Colon (tissue), 2 donors: ENCODE data around the gene SMAD1.
"Not testable (repeated sequence)": the region's sequence is repeated elsewhere in the genome, so short reads cannot be mapped to it uniquely, and the experiment has no call there.

Experiments
- FAIRE-seq: peaks from 2 replicates; lab custom pipeline; 2012; peaks lifted over from hg19 to GRCh38; lab: Jason Lieb, UNC
- donor health status: control.
- donor health status: control.

The SMAD1 gene

DNA sequence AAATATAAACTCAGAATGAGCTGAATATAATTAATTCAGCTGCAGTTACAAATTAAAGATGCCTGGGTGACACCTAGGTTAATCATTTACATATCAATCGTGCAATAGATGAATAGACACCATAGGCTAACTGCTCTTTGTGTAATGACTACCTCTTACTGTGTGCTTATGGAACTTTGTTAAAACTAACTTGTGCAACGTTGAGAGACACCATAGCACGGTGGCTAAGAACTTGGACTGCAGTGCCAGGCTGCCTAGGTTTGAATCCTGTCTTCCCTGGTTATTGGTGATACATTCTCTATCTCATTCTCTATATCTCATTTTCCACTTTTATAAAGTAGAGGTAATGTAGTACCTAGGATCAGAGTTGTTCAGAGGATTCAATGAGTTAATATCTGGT is 46.9 kb downstream of the SMAD1 start:
- FAIRE-seq, result no peak

DNA sequence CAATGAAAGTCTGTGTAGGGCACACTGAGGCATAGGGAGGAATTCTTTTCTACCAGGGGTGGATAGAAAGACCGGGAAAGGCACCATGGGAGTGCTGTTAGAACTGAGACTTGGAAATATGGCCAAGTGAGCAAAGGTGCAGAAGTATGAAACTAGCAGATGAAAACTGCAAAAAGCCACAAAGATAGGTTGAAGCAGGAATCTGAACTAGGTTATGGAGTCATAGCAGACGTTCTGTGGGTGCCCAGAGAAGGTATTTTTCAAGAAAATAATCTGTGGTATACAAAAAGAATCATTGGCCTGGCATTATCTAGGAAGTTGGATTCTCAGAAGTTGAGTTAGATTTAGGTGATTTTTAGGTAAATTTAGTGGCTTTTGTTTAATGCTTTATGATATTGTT is 48.5 kb downstream of the SMAD1 start:
- no peak for FAIRE-seq

DNA sequence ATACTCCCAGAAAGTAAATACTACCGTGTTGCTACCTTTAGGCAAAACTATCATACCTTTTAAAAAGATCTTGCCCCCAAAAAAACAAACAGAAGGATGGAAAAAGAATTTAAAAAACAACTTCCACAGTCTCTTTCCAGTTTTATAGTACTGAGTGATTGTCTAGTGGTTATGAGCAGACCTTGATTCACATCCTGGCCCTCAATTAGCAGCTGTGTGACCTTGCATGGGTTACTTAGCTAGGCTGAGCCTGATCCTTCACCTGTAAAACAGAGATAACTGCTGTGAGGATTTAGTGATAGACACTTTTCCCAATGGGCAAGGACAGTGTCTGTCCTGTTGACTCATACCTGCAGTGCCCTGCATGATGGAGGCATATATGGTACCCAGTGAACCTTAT is 49.0 kb downstream of the SMAD1 start:
- no peak for FAIRE-seq

GRCh38 chr4:145531223-145531622 is 49.6 kb downstream of the SMAD1 start:
- FAIRE-seq, result no peak

- FAIRE-seq, result no peak
These were observed 50.2 kb downstream of the SMAD1 start for GRCh38 chr4:145531859-145532258.

DNA sequence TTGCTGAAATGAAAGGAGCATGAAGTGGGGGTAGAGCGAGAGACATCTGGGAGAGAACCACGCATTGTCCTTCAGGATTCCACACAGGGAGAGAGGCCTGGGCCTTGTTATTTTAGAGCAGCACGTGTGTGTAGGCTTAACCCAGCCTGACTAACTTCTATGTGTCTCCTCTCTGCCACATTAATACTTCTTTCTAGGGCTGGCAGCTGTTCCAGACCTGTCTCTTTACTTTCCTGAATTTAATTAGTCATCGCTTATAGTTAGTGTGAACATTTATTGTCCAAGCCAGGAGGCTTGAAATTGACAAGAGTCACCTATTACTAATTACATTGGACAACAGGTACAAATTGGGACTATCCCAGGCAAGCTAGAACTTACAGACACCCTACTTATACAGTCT is 51.3 kb downstream of the SMAD1 start:
- no peak for FAIRE-seq

DNA sequence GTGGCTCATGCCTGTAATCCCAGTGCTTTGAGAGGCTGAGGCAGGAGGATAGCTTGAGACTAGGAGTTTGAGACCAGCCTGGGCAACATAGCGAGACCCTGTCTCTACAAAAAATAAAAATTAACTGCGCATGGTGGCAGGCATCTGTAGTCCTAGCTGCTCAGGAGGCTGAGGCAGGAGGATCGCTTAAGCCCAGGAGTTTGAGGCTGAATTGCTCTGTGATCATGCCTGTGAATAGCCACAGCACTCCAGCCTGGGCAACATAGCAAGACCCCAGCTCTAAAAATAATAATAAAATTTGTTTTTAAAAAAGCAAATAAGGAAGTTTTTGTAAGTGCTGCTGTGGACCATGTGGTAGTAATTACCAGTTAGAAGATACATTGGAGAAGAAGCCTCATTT is 51.8 kb downstream of the SMAD1 start:
- FAIRE-seq, result not testable (repeated sequence)

GRCh38 chr4:145533961-145534360 is 52.3 kb downstream of the SMAD1 start:
- no peak for FAIRE-seq

DNA sequence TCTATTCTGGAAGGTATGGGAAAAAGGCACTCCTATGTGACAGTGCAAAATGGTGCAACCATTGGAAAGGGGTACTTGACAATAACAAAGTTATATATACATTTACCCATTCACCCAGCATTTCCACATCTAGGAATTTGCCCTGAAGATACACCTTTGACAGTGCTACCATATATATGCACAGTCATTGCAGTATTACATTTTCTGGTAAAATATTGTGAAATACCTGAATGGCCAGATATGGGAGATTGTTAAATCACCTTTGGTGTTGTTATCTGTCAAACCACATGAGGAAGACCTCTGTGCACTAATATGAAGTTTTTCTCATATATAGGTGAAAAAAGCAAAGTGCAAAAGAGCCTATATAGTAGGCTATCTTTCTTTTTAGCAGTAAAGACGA is 53.5 kb downstream of the SMAD1 start:
- FAIRE-seq, result no peak

GRCh38 chr4:145536044-145536443 is 54.4 kb downstream of the SMAD1 start:
- no peak for FAIRE-seq

GRCh38 chr4:145538596-145538995 is 56.9 kb downstream of the SMAD1 start:
- no peak for FAIRE-seq

DNA sequence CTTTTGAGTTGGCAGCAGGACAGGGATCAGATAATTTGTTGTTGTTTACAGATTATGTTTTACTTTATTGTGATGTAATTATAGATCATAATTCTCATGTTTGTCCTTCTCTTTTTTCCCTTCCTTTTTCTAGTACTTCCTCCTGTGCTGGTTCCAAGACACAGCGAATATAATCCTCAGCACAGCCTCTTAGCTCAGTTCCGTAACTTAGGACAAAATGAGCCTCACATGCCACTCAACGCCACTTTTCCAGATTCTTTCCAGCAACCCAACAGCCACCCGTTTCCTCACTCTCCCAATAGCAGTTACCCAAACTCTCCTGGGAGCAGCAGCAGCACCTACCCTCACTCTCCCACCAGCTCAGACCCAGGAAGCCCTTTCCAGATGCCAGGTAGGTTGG is 58.0 kb downstream of the SMAD1 start:
- no peak for FAIRE-seq

- FAIRE-seq, result no peak
These were observed 58.6 kb downstream of the SMAD1 start for GRCh38 chr4:145540235-145540634.

- no peak for FAIRE-seq
These were observed 59.7 kb downstream of the SMAD1 start for GRCh38 chr4:145541346-145541745.

GRCh38 chr4:145545031-145545430 is 63.4 kb downstream of the SMAD1 start:
- no peak for FAIRE-seq

GRCh38 chr4:145545538-145546174 is 64.0 kb downstream of the SMAD1 start:
- no peak for FAIRE-seq

DNA sequence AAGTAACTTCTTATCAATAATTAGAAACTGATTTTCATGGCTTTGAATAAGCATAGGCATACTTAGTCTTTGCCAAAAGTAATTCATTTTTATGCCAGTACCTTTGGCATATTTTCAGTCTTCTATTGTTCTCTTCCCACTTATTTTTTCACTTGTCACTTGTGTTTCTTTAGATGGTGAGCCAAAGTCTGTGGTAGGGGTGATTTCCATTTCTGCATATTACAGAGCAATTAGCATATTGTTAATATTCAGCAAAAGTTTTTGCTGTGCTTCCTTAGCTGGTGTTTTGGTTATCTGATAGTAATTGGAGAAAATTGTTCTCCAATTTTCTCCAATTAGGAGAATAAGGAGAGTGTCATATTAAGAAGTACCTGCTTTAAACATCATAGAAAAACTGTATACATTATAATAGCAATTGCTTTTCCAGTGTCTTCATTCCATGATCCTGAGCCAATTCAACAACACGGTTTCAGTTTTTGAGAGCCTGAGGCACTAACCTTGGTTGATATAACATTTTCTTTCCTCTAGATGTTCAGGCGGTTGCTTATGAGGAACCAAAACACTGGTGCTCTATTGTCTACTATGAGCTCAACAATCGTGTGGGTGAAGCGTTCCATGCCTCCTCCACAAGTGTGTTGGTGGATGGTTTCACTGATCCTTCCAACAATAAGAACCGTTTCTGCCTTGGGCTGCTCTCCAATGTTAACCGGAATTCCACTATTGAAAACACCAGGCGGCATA is 64.7 kb downstream of the SMAD1 start:
- FAIRE-seq, result no peak

DNA sequence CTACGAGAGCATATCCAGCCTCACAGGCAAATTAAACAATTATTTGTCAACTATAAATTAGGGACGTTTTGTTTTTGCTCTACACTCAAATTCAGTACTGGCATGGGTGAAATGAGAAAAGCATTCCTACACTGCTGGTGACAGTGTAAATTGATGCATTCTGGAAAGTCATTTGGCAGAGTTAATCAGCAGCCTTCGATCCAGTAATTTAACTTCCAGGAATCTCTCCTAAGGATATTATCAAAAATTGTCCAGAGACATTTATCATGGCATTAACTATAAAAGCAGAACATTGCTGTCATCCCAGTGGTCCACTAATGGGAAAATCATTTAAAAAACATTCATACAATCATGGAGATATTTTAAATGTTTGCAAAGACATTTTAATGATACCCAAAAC is 70.0 kb downstream of the SMAD1 start:
- FAIRE-seq, result no peak

GRCh38 chr4:145552181-145552822 is 70.6 kb downstream of the SMAD1 start:
- no peak for FAIRE-seq

DNA sequence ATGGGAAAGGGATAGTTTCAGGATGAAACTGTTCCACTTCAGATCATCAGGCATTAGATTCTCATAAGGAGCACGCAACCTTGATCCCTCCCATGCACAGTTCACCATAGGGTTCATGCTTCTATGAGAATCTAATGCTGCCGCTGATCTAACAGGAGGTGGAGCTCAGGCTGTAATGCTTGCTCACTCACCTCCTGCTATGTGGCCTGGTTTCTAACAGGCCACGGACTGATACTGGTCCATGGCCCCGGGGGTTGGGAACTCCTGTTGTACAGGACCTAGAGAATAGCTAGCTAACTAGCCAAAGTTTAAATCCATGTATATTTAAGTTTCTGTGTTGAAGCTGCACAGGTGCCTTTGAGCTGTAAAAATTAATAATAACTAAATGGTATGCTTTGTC is 71.7 kb downstream of the SMAD1 start:
- FAIRE-seq, result no peak

DNA sequence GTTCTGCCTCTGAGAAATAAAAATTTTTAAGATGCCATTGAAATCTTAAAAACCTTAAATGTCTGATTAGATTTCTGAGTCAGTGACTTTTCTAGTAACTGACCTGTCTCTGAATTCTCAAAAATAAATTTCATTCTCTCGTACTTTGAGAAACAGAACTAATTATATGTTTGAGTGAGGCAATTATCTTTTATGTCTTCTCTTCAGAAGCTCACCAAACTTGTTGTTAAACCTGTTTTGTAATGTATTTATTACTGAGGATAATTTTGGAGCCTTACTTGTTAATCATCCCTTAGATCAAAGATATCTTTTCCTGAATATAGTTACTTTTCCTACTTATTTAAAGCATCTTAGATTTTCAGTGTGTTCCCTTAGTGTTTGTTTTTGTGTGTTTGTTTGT is 73.0 kb downstream of the SMAD1 start:
- no peak for FAIRE-seq

DNA sequence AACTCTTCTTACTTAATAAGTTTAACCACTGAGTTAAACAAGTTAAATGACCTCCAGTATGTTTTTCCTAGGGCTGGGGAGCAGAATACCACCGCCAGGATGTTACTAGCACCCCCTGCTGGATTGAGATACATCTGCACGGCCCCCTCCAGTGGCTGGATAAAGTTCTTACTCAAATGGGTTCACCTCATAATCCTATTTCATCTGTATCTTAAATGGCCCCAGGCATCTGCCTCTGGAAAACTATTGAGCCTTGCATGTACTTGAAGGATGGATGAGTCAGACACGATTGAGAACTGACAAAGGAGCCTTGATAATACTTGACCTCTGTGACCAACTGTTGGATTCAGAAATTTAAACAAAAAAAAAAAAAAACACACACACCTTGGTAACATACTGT is 76.1 kb downstream of the SMAD1 start:
- FAIRE-seq, result no peak

- FAIRE-seq, result no peak
These were observed 81.8 kb downstream of the SMAD1 start for GRCh38 chr4:145563293-145563985.
